Astrocyte of the cerebellum (primary cell): Measurements from ENCODE around the gene LRRC1.

Experiments
- DNase-seq: peaks from one replicate; pipeline ENCODE4 v3.0.0-alpha.2; 2011; ENCODE audit warnings: low read depth
- H3K4me3 ChIP-seq: 2 replicates; pipeline ENCODE4 v1.5.1; 2011; ENCODE audit warnings: mild to moderate bottlenecking, low read depth, low read length, moderate library complexity
- in situ Hi-C: cut with HindIII; loops from 2 replicates; pipeline ENCODE4 v1.10.0; 2017; ENCODE audit warnings: low sequenced_read_pairs
- TF ChIP-seq, protein P1 (sequence below): IDR thresholded peaks from 2 replicates; pipeline ENCODE4 v1.5.1; 2012; ENCODE audit warnings: low read length, low read depth, moderate library complexity, mild to moderate bottlenecking; ENCODE audit errors: missing control alignments

LRRC1 gene

DNA sequence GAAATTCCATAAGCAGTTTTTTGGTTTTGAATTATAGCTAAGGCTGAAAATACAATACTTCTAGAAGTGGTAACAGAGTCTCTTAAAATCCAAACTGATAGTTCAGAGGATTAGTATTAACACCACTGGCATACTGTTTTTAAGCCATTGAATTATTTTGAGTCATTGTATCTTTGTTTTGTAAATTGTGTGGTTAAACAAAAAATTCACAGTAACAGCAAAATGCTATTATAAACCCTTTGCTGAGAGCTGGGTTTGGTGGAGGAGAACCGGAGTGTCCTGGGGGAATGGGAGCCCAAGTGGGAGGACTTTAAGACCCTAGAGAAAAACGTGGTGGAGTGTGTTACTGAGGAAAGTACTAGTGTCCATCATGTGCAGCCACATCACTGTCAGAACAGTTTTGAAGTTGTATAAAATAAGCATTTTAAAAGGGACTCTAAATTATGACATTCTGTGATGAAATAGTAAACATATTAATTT lies 125.1 kb downstream of the LRRC1 start:
- TF ChIP-seq, protein P1, sequence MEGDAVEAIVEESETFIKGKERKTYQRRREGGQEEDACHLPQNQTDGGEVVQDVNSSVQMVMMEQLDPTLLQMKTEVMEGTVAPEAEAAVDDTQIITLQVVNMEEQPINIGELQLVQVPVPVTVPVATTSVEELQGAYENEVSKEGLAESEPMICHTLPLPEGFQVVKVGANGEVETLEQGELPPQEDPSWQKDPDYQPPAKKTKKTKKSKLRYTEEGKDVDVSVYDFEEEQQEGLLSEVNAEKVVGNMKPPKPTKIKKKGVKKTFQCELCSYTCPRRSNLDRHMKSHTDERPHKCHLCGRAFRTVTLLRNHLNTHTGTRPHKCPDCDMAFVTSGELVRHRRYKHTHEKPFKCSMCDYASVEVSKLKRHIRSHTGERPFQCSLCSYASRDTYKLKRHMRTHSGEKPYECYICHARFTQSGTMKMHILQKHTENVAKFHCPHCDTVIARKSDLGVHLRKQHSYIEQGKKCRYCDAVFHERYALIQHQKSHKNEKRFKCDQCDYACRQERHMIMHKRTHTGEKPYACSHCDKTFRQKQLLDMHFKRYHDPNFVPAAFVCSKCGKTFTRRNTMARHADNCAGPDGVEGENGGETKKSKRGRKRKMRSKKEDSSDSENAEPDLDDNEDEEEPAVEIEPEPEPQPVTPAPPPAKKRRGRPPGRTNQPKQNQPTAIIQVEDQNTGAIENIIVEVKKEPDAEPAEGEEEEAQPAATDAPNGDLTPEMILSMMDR = no peak
- in situ Hi-C loops = no loop called here
- no peak for DNase-seq
- H3K4me3 ChIP-seq = no peak overlapping the region

DNA sequence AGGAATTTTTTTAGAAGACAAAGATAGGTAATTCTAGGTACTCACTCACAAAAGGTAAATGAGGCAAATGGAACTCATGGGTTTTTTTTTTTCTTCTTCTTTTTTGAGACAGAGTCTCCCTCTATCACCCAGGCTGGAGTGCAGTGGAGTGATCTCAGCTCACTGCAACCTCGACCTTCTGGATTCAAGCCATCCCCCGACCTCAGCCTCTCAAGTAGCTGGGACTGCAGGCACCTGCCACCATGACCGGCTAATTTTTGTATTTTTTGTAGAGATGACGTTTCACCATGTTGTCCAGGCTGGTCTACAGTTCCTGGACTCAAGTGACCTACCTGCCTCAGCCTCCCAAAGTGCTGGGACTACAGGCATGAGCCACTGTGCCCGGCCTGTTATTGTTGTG lies 126.1 kb downstream of the LRRC1 start:
- TF ChIP-seq, protein P1 = no peak

GRCh38 chr6:53921639-53922038 lies 126.8 kb downstream of the LRRC1 start:
- TF ChIP-seq, protein P1 = no peak
- H3K4me3 ChIP-seq = no peak overlapping the region
- in situ Hi-C loops = no loop called here
- DNase-seq = no peak

More for the DNA sequence above, 126.1 kb downstream of the LRRC1 start:
- H3K4me3 ChIP-seq = no peak overlapping the region
- in situ Hi-C loops = no loop called here
- DNase-seq = no peak

DNA sequence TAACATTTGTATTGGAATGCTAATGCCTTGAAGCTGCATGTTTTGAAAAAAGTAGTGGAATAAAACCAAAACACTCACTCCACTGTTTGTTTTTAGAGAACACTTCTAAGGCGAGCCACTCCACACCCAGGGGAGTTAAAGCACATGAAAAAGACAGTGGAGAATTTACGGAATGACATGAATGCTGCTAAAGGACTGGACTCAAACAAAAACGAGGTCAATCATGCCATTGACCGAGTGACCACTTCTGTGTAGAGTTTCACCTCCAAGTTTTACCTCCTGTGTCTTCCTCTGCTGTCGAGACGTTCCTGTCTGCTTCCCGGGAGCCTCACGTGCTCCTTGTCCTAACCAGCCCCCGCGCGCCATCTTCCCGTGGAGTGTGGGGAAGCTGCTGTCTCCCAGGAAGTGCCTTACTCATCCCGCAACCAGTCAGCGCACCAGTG lies 127.8 kb downstream of the LRRC1 start:
- no peak for DNase-seq
- H3K4me3 ChIP-seq = no peak overlapping the region
- in situ Hi-C loops = no loop called here
- TF ChIP-seq, protein P1 = no peak

GRCh38 chr6:53924277-53924676 lies 129.5 kb downstream of the LRRC1 start:
- TF ChIP-seq, protein P1 = no peak
- in situ Hi-C loops = no loop called here
- no peak for DNase-seq
- H3K4me3 ChIP-seq = no peak overlapping the region

GRCh38 chr6:53924821-53925422 lies 130.1 kb downstream of the LRRC1 start:
- no peak for DNase-seq
- TF ChIP-seq, protein P1 = no peak
- H3K4me3 ChIP-seq = no peak overlapping the region
- in situ Hi-C loops = no loop called here
